B cell (primary cell): ENCODE results near the gene METRNL. TPM values are rescaled to one million over a fixed set of nuclear protein-coding genes. Genes with fewer than 3 reads are reported as not detected.
A peak's percentile ranks its signal among the peaks of the same experiment; 100 is the strongest.

Source experiments
- ATAC-seq: fragments of 200-7000 bp; cut with Tn5 transposase; one replicate; pipeline ENCODE4 v1.10.0; 2021; ENCODE audit warnings: low read depth, mild to moderate bottlenecking, moderate number of reproducible peaks, moderate library complexity
- CTCF ChIA-PET: fragments of 350-600 bp; sonication (Branson Sonifier 250); formaldehyde crosslinking; loops from one replicate; lab custom pipeline; 2021; ENCODE audit warnings: antibody characterized with exemption, inconsistent platforms; lab: Charles Lee
- POLR2A ChIA-PET: fragments of 350-600 bp; sonication (Branson Sonifier 250); formaldehyde crosslinking; loops from one replicate; lab custom pipeline; 2021; ENCODE audit warnings: antibody characterized with exemption; lab: Charles Lee
- DNase-seq: peaks from one replicate; pipeline ENCODE4 v3.0.0; 2013
- H2AFZ ChIP-seq: 2 replicates; pipeline ENCODE4 v1.6.1; 2012; ENCODE audit warnings: mild to moderate bottlenecking, low read depth, low read length; ENCODE audit not compliant: insufficient read depth, poor library complexity, severe bottlenecking
- H3K27ac ChIP-seq, 2 donors: 1 replicate in 1 of 2; 2 replicates in 1 of 2; pipeline ENCODE4 v1.5.1; 2012 to 2013; ENCODE audit warnings: low read length in 2 of 2, mild to moderate bottlenecking in 2 of 2, moderate library complexity in 1 of 2
- H3K27me3 ChIP-seq, 4 experiments: fragments of 200-600 bp in 1 of 4; sonication (generic) in 1 of 4; replicated peaks in 1 of 4; 1 replicate in 2 of 4; 2 replicates in 2 of 4; pipeline versions ENCODE4 v1.6.1 to v1.7.0; 2013 to 2016; ENCODE audit warnings: low read length in 3 of 4, mild to moderate bottlenecking in 2 of 4, mixed read lengths in 1 of 4, moderate library complexity in 1 of 4; ENCODE audit not compliant: insufficient read depth in 4 of 4, control insufficient read depth in 3 of 4; ENCODE audit errors: control extremely low read depth in 1 of 4
- H3K36me3 ChIP-seq, 2 experiments: replicated peaks in 1 of 2; 1 replicate in 1 of 2; 2 replicates in 1 of 2; pipeline versions ENCODE4 v1.6.1 to v1.7.1; 2013; ENCODE audit warnings: low read length in 1 of 2; ENCODE audit not compliant: insufficient read depth in 2 of 2, control insufficient read depth in 1 of 2; ENCODE audit errors: control extremely low read depth in 1 of 2, extremely low read depth in 1 of 2
- H3K4me1 ChIP-seq, 2 donors: fragments of 200-600 bp in 1 of 2; sonication (generic) in 1 of 2; 1 replicate in 1 of 2; 2 replicates in 1 of 2; pipeline versions ENCODE4 v1.5.1 to v1.6.1; 2013 to 2017; ENCODE audit warnings: low read length in 2 of 2; ENCODE audit not compliant: control insufficient read depth in 2 of 2, insufficient read depth in 2 of 2
- H3K4me2 ChIP-seq: replicated peaks from 2 replicates; pipeline ENCODE3; 2012; ENCODE audit warnings: mild to moderate bottlenecking, low read depth, low read length; ENCODE audit not compliant: poor library complexity, severe bottlenecking
- H3K4me3 ChIP-seq, 5 experiments: fragments of 200-600 bp in 1 of 5; sonication (generic) in 1 of 5; 1 replicate in 3 of 5; 2 replicates in 2 of 5; pipeline versions ENCODE4 v1.5.1 to v1.7.0; 2011 to 2016; ENCODE audit warnings: low read length in 4 of 5, mild to moderate bottlenecking in 4 of 5, low read depth in 2 of 5, control low read depth in 1 of 5, moderate library complexity in 1 of 5; ENCODE audit not compliant: insufficient read depth in 1 of 5; ENCODE audit errors: control extremely low read depth in 1 of 5, extremely low read depth in 1 of 5
- H3K79me2 ChIP-seq: fragments of 200-600 bp; sonication (generic); one replicate; pipeline ENCODE4 v1.6.0; 2016; ENCODE audit warnings: low read length; ENCODE audit not compliant: control insufficient read depth, insufficient read depth
- H3K9ac ChIP-seq: fragments of 200-600 bp; sonication (generic); 2 replicates; pipeline ENCODE4 v1.6.1; 2017; ENCODE audit warnings: mild to moderate bottlenecking, low read length, moderate library complexity
- H3K9me3 ChIP-seq, 3 donors: one replicate each; pipeline versions ENCODE4 v1.6.1 to v1.7.1; 2013; ENCODE audit warnings: low read length in 2 of 3; ENCODE audit not compliant: control insufficient read depth in 2 of 3, insufficient read depth in 1 of 3; ENCODE audit errors: control extremely low read depth in 1 of 3
- H4K20me1 ChIP-seq: 2 replicates; pipeline ENCODE4 v1.6.0; 2012; ENCODE audit warnings: mild to moderate bottlenecking, low read length; ENCODE audit not compliant: insufficient read depth, control insufficient read depth, poor library complexity, severe bottlenecking
- H3K27ac Mint-ChIP-seq: one replicate; pipeline ENCODE4 v1.8.0; 2021; ENCODE audit warnings: mixed read lengths
- H3K27me3 Mint-ChIP-seq: one replicate; pipeline ENCODE4 v1.8.0; 2021; ENCODE audit warnings: mixed read lengths
- H3K4me1 Mint-ChIP-seq: one replicate; pipeline ENCODE4 v1.8.0; 2021; ENCODE audit warnings: mixed read lengths
- H3K4me3 Mint-ChIP-seq: one replicate; pipeline ENCODE4 v1.8.0; 2021; ENCODE audit warnings: mixed read lengths
- H3K9me3 Mint-ChIP-seq: one replicate; pipeline ENCODE4 v1.8.0; 2022; ENCODE audit warnings: mixed read lengths; ENCODE audit not compliant: insufficient read depth
- EZH2 ChIP-seq: IDR thresholded peaks from 2 replicates; pipeline ENCODE4 v1.6.1; 2012; ENCODE audit warnings: borderline replicate concordance, low read depth, mild to moderate bottlenecking, moderate library complexity, low read length; ENCODE audit not compliant: insufficient read depth, poor library complexity, severe bottlenecking
- WGBS: methylation state at CpG from one replicate; pipeline ENCODE4 v1.1.5; 2013; ENCODE audit warnings: missing lambda C conversion rate; ENCODE audit not compliant: insufficient coverage; 5-methylcytosine and 5-hydroxymethylcytosine counted together
- intact Hi-C: fragments of 100-400 bp; cut with micrococcal nuclease; formaldehyde crosslinking; loops from one replicate; pipeline ENCODE4 v1.10.0; 2022
- polyA plus RNA-seq: library from polyadenylated mRNA; depleted of rRNA; stranded (reverse); fragments of >200 nt; gene quantifications from 2 replicates; pipeline ENCODE4 v1.2.3, GENCODE V29; 2012
- total RNA-seq, 2 donors: library from RNA; stranded (reverse); fragments of 120-200 nt in 1 of 2; gene quantifications; 1 replicate in 1 of 2; 2 replicates in 1 of 2; pipeline versions ENCODE4 v1.2.3 to v1.2.4, GENCODE V29; 2013 to 2022
- TF ChIP-seq, protein P1 (sequence below): fragments of 200-600 bp; IDR thresholded peaks from one replicate; pipeline ENCODE4 v1.8.0; 2022; ENCODE audit warnings: antibody characterized with exemption, mild to moderate bottlenecking

The METRNL gene
- total and polyA plus RNA-seq, 2 donors (not counting 1 experiment from before 2014, with no cell fraction given), result 11.8 to 18.4 TPM

DNA sequence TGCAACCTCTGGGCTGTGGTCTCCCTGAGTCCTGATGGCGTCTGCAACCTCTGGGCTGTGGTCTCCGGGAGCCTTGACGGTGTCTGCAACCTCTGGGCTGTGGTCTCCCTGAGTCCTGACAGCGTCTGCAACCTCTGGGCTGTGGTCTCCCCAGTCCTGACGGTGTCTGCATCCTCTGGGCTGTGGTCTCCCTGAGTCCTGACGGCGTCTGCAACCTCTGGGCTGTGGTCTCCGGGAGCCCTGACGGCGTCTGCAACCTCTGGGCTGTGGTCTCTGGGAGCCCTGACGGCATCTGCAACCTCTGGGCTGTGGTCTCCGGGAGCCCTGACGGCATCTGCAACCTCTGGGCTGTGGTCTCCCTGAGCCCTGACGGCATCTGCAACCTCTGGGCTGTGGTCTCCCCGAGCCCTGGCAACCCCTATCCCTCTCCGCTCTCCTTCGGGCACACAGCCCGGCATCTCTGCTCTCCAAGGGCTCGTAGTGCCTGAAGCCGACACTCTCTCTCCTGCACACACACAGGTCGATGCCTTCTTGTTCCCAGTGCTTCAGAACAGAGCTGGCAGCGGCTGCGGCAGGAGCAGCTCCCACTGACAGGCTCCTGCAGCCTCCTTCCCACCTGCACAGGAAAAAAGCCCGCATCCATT is 45.6 kb downstream of the METRNL start:
- Mint-ChIP-seq H3K27ac (no peak overlapping the region), H3K27me3 (peaks cover 45% of the 10 kb centered on the region), H3K9me3 (no peaks in the 10 kb centered on the region), H3K4me1 (peaks cover 26% of the 10 kb centered on the region), H3K4me3 (no peak overlapping the region)
- Histone ChIP-seq H3K9me3 (peaks cover 0 to 4% (median 0%) of the 10 kb centered on the region in 3 donors), H3K79me2 (no peaks in the 10 kb centered on the region), H4K20me1 (no peaks in the 10 kb centered on the region), H3K27me3 (peaks cover 0 to 58% (median 14%) of the 10 kb centered on the region in 4 experiments), H3K27ac (no peak overlapping the region), H3K4me2 (peak overlapping the region; percentile 35), H3K9ac (no peak overlapping the region), H3K36me3 (no peaks in the 10 kb centered on the region), H2AFZ (no peak overlapping the region), H3K4me3 (peak overlapping the region in 1 of 5 experiments; percentile 7), H3K4me1 (peaks cover 17 to 25% of the 10 kb centered on the region in 2 donors)
- TF ChIP-seq, protein P1, sequence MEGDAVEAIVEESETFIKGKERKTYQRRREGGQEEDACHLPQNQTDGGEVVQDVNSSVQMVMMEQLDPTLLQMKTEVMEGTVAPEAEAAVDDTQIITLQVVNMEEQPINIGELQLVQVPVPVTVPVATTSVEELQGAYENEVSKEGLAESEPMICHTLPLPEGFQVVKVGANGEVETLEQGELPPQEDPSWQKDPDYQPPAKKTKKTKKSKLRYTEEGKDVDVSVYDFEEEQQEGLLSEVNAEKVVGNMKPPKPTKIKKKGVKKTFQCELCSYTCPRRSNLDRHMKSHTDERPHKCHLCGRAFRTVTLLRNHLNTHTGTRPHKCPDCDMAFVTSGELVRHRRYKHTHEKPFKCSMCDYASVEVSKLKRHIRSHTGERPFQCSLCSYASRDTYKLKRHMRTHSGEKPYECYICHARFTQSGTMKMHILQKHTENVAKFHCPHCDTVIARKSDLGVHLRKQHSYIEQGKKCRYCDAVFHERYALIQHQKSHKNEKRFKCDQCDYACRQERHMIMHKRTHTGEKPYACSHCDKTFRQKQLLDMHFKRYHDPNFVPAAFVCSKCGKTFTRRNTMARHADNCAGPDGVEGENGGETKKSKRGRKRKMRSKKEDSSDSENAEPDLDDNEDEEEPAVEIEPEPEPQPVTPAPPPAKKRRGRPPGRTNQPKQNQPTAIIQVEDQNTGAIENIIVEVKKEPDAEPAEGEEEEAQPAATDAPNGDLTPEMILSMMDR, result no peak
- TF ChIP-seq EZH2, result no peak
- intact Hi-C loops, result no loop called here
- DNase-seq (no peak), ATAC-seq (no peak)
- ChIA-PET POLR2A (no interaction called here), CTCF (no interaction called here)
- 32% methylated on average over 24 of the region's 24 CpGs for WGBS

DNA sequence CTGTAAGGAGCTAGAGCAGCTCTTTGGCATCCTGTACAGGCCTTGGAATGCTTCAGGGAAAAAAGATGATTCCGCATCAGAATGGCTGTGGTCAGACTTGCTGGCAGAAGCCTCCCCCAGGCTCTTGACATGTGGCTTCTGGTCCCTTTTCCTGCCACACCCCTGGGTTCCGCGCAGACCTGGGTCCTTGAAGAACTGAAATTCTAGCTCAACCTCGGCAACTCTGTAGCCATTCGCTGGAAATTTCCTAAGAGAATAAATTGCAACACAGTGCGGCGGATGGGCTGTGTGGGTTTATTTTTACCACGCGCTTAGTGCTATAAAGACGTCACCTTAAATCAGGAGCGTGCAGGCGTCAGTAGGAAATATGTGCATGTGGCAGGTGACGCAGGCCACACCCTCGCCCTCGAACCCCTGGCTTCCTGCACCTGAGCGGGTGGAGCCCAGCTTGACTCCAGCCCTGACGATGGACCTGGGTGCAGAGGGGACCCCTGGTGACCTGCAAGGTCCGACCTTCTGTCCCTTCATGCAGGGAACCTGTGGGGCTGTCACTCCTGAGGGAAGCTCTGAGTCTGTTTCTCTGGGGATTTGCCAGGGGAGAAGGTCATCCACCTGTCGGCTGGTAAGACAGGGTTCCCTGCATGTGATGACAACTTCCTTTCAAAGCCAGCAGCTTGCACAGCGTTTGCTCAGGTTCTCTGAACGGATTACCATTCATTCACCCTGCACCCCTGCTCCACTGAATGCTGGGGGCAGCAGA is 46.3 kb downstream of the METRNL start:
- Histone ChIP-seq H3K36me3 (no peaks in the 10 kb centered on the region), H3K27ac (no peak overlapping the region), H2AFZ (no peak overlapping the region), H3K27me3 (peaks cover 0 to 58% (median 14%) of the 10 kb centered on the region in 4 experiments), H3K4me3 (peak overlapping the region in 1 of 5 experiments; percentile 7), H3K79me2 (no peaks in the 10 kb centered on the region), H3K9ac (no peak overlapping the region), H3K4me2 (peak overlapping the region; percentile 35), H3K9me3 (peaks cover 0 to 4% (median 0%) of the 10 kb centered on the region in 3 donors), H3K4me1 (peaks cover 13 to 19% of the 10 kb centered on the region in 2 donors), H4K20me1 (no peaks in the 10 kb centered on the region)
- 19% methylated on average over 21 of the region's 21 CpGs for WGBS
- no peak for TF ChIP-seq EZH2
- TF ChIP-seq, protein P1, result no peak
- Mint-ChIP-seq H3K4me3 (peak overlapping the region; percentile 37), H3K27me3 (peaks cover 45% of the 10 kb centered on the region), H3K9me3 (no peaks in the 10 kb centered on the region), H3K4me1 (peaks cover 19% of the 10 kb centered on the region), H3K27ac (no peak overlapping the region)
- ChIA-PET POLR2A (interaction anchor here (0.6 kb wide), 1 partner anchor 426 kb away, joined by 4 read pairs; no protein-coding TSS in a partner anchor), CTCF (no interaction called here)
- intact Hi-C loops, result no loop called here
- ATAC-seq (no peak), DNase-seq (peak; percentile 65)
